Esophagus muscularis mucosa (tissue), 3 donors: Measurements from ENCODE around the gene DYNLT2.
A peak's percentile ranks its signal among the peaks of the same experiment; 100 is the strongest.

Source experiments
- CTCF ChIP-seq, 3 experiments: fragments of 200-600 bp in 2 of 3; fragments of 450-650 bp in 1 of 3; sonication (generic) in 2 of 3; IDR thresholded peaks; one replicate each; pipeline ENCODE4 v1.5.1; 2017 to 2019; ENCODE audit warnings: antibody characterized with exemption in 3 of 3, mild to moderate bottlenecking in 2 of 3, moderate library complexity in 1 of 3
- POLR2A ChIP-seq: fragments of 450-650 bp; IDR thresholded peaks from one replicate; pipeline ENCODE4 v1.6.1; 2017; ENCODE audit warnings: antibody characterized with exemption, moderate library complexity, mild to moderate bottlenecking, low read depth
- POLR2AphosphoS5 ChIP-seq, 2 donors: sonication (generic); formaldehyde crosslinking; IDR thresholded peaks; one replicate each; pipeline ENCODE4 v1.6.1; 2017; ENCODE audit warnings: antibody characterized with exemption in 2 of 2

DNA sequence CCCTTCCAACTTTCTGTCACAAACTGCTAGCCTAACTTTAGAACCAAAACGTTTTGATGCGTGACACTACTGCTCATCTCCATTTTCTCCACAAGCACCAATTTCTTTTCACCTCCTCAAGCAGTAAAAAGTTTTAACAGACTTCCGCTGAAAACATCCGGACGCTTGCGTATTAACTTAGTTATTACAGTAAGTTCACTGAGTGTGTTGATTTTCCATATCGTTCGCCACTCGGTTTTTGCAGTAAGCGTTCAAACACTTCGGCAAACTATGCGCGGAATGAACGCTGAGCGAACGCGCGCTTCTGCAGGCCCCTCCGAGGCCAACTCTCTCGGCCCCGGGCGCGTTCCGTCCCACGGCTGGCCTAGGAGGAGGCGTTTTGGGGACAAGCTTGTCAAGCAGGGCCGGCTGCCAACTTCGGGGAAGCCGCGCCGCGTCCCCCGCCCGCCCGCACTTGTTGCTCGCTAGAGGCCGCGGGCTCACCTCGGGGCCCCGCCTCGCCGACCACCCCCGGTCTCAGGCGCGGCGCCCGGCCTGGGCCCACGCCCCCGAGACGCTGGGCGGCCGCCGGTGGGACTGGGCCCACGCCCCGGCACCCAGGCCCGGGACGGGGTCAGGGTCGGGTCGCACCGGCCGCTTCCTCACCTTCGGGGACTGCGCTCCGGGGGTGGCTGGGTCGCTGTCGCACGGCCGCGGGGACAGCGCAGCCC is 28.0 kb downstream of the DYNLT2 start:
- TF ChIP-seq CTCF (IDR thresholded peaks at IDR 0.05) (no peak), POLR2A (no peak), POLR2AphosphoS5 (IDR thresholded peaks at IDR 0.05) (peak; percentile 39 to 65)
